ENCODE measurements around the gene CTNNA3. TPM values are rescaled to one million over a fixed set of nuclear protein-coding genes. Genes with fewer than 3 reads are reported as not detected.

The CTNNA3 gene
- total and polyA plus RNA-seq, 2 donors (not counting 3 experiments of a cell fraction or from before 2014, with no cell fraction given) = not detected

GRCh38 chr10:66307826-66308225 is 1388.2 kb downstream of the CTNNA3 start:
- FAIRE-seq (no peak), DNase-seq (ENCODE audit: low read depth, low spot score) (no peak)
- no peaks in the 10 kb centered on the region for H3K9me3 ChIP-seq (replicated peaks; ENCODE audit: control insufficient read depth, insufficient read depth, low read length)
- no peak overlapping the region for H2AFZ ChIP-seq (ENCODE audit: low read depth, low read length)
- POLR2A ChIA-PET = no interaction called here
- H3K9me1 ChIP-seq (replicated peaks; ENCODE audit: control insufficient read depth, extremely low read depth, insufficient read depth, low read length) = no peaks in the 10 kb centered on the region
- CTCF ChIA-PET = no interaction called here
- H3K4me2 ChIP-seq (ENCODE audit: insufficient read depth, low read length) = no peak overlapping the region
- H3K36me3 ChIP-seq (ENCODE audit: control insufficient read depth in 2 of 2, extremely low read depth in 1 of 2, insufficient read depth in 2 of 2, low read length in 2 of 2) = no peaks in the 10 kb centered on the region
- dilution Hi-C loops (cut with MboI; ENCODE audit: extremely low pct_ligation_motif_present, low sequenced_read_pairs) (no loop called here), intact Hi-C loops (cut with micrococcal nuclease) (no loop called here)
- H3K4me1 ChIP-seq (ENCODE audit: control insufficient read depth, extremely low read depth, insufficient read depth, low read length) = no peaks in the 10 kb centered on the region
- no peak overlapping the region for H3K27ac ChIP-seq (ENCODE audit: insufficient read depth, low read depth, low read length)
- BruUV-seq (replicated peaks) = no TSS peak
- no peak overlapping the region for H3K9ac ChIP-seq (replicated peaks; ENCODE audit: extremely low read depth, insufficient read depth, low read length)
- H3K4me3 ChIP-seq (replicated peaks in 1 of 3; ENCODE audit: insufficient read depth in 1 of 3, low read depth in 1 of 3, low read length in 3 of 3) = no peak overlapping the region
- no peaks in the 10 kb centered on the region for H3K27me3 ChIP-seq (ENCODE audit: control insufficient read depth in 2 of 2, insufficient read depth in 2 of 2, low read length in 2 of 2)
- no peaks in the 10 kb centered on the region for H3K79me2 ChIP-seq (ENCODE audit: control insufficient read depth, insufficient read depth, low read length)
- H4K20me1 ChIP-seq (replicated peaks; ENCODE audit: control insufficient read depth, extremely low read depth, insufficient read depth, low read length) = no peaks in the 10 kb centered on the region
- no peak for TF ChIP-seq FOS (IDR thresholded peaks at IDR 0.05; ENCODE audit: borderline replicate concordance, insufficient read depth, low read length)
- no peak for TF ChIP-seq POLR2AphosphoS5 (IDR thresholded peaks at IDR 0.05; ENCODE audit: insufficient read depth, low read depth, low read length)

- no TSS peak for BruUV-seq (replicated peaks)
- no peaks in the 10 kb centered on the region for H3K79me2 ChIP-seq (ENCODE audit: control insufficient read depth, insufficient read depth, low read length)
- H3K27me3 ChIP-seq (ENCODE audit: control insufficient read depth in 2 of 2, insufficient read depth in 2 of 2, low read length in 2 of 2) = no peaks in the 10 kb centered on the region
- no peaks in the 10 kb centered on the region for H3K36me3 ChIP-seq (ENCODE audit: control insufficient read depth in 2 of 2, extremely low read depth in 1 of 2, insufficient read depth in 2 of 2, low read length in 2 of 2)
- no peak for TF ChIP-seq MYC (IDR thresholded peaks at IDR 0.05; ENCODE audit: low read depth, low read length)
- no peak for TF ChIP-seq POLR2AphosphoS5 (IDR thresholded peaks at IDR 0.05; ENCODE audit: insufficient read depth, low read depth, low read length)
- TF ChIP-seq MAX (IDR thresholded peaks at IDR 0.05; ENCODE audit: insufficient read depth, insufficient read length) = no peak
- TF ChIP-seq JUN (IDR thresholded peaks at IDR 0.05; ENCODE audit: borderline replicate concordance, insufficient read depth, insufficient read length, low read depth) = no peak
- no peak for TF ChIP-seq GATA2 (IDR thresholded peaks at IDR 0.05; ENCODE audit: insufficient read depth, insufficient read length, low read depth, low read length)
- TF ChIP-seq FOS (IDR thresholded peaks at IDR 0.05; ENCODE audit: borderline replicate concordance, insufficient read depth, low read length) = no peak
- no peak for TF ChIP-seq CTCF (IDR thresholded peaks at IDR 0.05; ENCODE audit: extremely low read depth in 1 of 2, insufficient read depth in 1 of 2, low read depth in 1 of 2, low read length in 2 of 2)
- TF ChIP-seq EZH2 (IDR thresholded peaks at IDR 0.05; ENCODE audit: borderline replicate concordance, low read depth, low read length, severe bottlenecking) = no peak
- TF ChIP-seq POLR2A (IDR thresholded peaks at IDR 0.05; ENCODE audit: low read depth, low read length) = no peak
- FAIRE-seq = no peak
- no peaks in the 10 kb centered on the region for H3K4me1 ChIP-seq (ENCODE audit: control insufficient read depth, extremely low read depth, insufficient read depth, low read length)
- H3K27ac ChIP-seq (ENCODE audit: insufficient read depth, low read depth, low read length) = no peak overlapping the region
- intact Hi-C loops (cut with micrococcal nuclease) (no loop called here), dilution Hi-C loops (cut with MboI; ENCODE audit: extremely low pct_ligation_motif_present, low sequenced_read_pairs) (no loop called here)
- no peak overlapping the region for H3K4me3 ChIP-seq (replicated peaks in 1 of 3; ENCODE audit: insufficient read depth in 1 of 3, low read depth in 1 of 3, low read length in 3 of 3)
- H3K4me2 ChIP-seq (ENCODE audit: insufficient read depth, low read length) = no peak overlapping the region
- ChIA-PET CTCF (no interaction called here), POLR2A (no interaction called here)
- no peak overlapping the region for H2AFZ ChIP-seq (ENCODE audit: low read depth, low read length)
- no peaks in the 10 kb centered on the region for H4K20me1 ChIP-seq (replicated peaks; ENCODE audit: control insufficient read depth, extremely low read depth, insufficient read depth, low read length)
- H3K9ac ChIP-seq (replicated peaks; ENCODE audit: extremely low read depth, insufficient read depth, low read length) = no peak overlapping the region
- H3K9me3 ChIP-seq (replicated peaks; ENCODE audit: control insufficient read depth, insufficient read depth, low read length) = no peaks in the 10 kb centered on the region
- no peaks in the 10 kb centered on the region for H3K9me1 ChIP-seq (replicated peaks; ENCODE audit: control insufficient read depth, extremely low read depth, insufficient read depth, low read length)
- DNase-seq (ENCODE audit: low read depth, low spot score) = no peak
Observed at GRCh38 chr10:66301078-66301477, 1394.9 kb downstream of the CTNNA3 start.
